ENCODE data around the gene LIPC. TPM values are rescaled to one million over a fixed set of nuclear protein-coding genes. Genes with fewer than 3 reads are reported as not detected.

Gene LIPC
- total and polyA plus RNA-seq, 7 donors: 0.36 to 3.0 (median 0.83) TPM; not detected in 2

- Histone ChIP-seq H3K4me3 (no peak overlapping the region), H3K36me3 (no peaks in the 10 kb centered on the region), H3K9me3 (peaks cover 0 to 2% (median 0%) of the 10 kb centered on the region in 4 donors), H3K4me1 (peaks cover 0 to 5% (median 0%) of the 10 kb centered on the region in 4 donors), H3K27me3 (no peaks in the 10 kb centered on the region), H3K27ac (no peak overlapping the region)
- intact Hi-C loops (cut with DNase I): no loop called here
- TF ChIP-seq POLR2AphosphoS5 (IDR thresholded peaks at IDR 0.05) (no peak), POLR2A (IDR thresholded peaks at IDR 0.05) (no peak), EP300 (IDR thresholded peaks at IDR 0.05) (no peak)
- 62 to 78% methylated on average over 5 of the region's 5 CpGs for WGBS, 2 donors
- no peak for DNase-seq
Observed at GRCh38 chr15:58420579-58421043, 11.2 kb upstream of the LIPC start.

DNA sequence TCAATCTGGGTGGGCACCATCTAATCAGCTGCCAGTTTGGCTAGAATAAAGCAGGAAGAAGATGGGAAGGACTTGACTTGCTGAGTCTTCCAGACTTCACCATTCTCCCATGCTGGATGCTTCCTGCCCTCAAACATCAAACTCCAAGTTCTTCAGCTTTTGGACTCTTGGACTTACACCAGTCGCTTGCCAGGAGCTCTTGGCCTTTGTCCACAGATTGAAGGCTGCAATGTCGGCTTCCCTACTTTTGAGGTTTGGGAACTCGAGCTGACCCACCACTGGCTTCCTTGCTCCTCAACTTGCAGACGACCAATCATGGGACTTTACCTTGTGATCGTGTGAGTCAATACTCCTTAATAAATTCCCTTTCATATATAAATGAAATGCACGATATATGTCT, 8.6 kb upstream of the LIPC start:
- no peaks in the 10 kb centered on the region for H3K27me3 ChIP-seq
- H3K36me3 ChIP-seq: no peaks in the 10 kb centered on the region
- intact Hi-C loops (cut with DNase I): no loop called here
- 67 to 87% methylated on average over 6 of the region's 6 CpGs for WGBS, 2 donors
- TF ChIP-seq, protein P1, sequence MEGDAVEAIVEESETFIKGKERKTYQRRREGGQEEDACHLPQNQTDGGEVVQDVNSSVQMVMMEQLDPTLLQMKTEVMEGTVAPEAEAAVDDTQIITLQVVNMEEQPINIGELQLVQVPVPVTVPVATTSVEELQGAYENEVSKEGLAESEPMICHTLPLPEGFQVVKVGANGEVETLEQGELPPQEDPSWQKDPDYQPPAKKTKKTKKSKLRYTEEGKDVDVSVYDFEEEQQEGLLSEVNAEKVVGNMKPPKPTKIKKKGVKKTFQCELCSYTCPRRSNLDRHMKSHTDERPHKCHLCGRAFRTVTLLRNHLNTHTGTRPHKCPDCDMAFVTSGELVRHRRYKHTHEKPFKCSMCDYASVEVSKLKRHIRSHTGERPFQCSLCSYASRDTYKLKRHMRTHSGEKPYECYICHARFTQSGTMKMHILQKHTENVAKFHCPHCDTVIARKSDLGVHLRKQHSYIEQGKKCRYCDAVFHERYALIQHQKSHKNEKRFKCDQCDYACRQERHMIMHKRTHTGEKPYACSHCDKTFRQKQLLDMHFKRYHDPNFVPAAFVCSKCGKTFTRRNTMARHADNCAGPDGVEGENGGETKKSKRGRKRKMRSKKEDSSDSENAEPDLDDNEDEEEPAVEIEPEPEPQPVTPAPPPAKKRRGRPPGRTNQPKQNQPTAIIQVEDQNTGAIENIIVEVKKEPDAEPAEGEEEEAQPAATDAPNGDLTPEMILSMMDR (IDR thresholded peaks at IDR 0.05): no peak
- no peak overlapping the region for H3K4me3 ChIP-seq
- no peaks in the 10 kb centered on the region for H3K9me3 ChIP-seq
- peaks cover 0 to 9% (median 0%) of the 10 kb centered on the region in 4 donors for H3K4me1 ChIP-seq
- H3K27ac ChIP-seq: no peak overlapping the region
- DNase-seq: no peak

- H3K9me3 ChIP-seq: no peaks in the 10 kb centered on the region
- DNase-seq: no peak
- H3K27ac ChIP-seq: no peak overlapping the region
- TF ChIP-seq POLR2AphosphoS5 (IDR thresholded peaks at IDR 0.05) (no peak), EP300 (IDR thresholded peaks at IDR 0.05) (no peak), POLR2A (IDR thresholded peaks at IDR 0.05) (no peak)
- TF ChIP-seq, protein P1 (IDR thresholded peaks at IDR 0.05): no peak
- H3K36me3 ChIP-seq: no peaks in the 10 kb centered on the region
- H3K27me3 ChIP-seq: no peaks in the 10 kb centered on the region
- H3K4me3 ChIP-seq: no peak overlapping the region
- intact Hi-C loops (cut with DNase I): no loop called here
- WGBS, 2 donors: 77 to 82% methylated on average over 9 of the region's 9 CpGs
- H3K4me1 ChIP-seq: peaks cover 0 to 9% (median 0%) of the 10 kb centered on the region in 4 donors
Observed at GRCh38 chr15:58423831-58424608, 7.8 kb upstream of the LIPC start.

DNA sequence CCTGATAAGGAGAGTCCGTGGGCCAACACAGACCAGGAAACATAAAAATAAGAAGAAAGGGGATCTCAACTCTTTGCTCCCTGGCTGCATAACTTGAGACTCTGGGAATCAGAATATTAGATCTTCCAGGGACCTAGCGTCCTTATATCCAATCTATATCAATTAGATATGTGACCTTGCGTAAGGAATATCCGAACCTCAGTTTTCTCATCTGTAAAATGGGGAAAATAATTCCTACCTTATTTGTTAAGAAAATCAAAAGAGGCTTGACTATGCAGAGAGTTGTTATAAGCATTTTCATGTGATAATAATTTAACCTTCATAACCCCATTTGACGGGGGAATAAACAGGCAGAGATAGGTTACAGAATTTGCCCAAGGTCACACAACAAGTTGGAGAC, 7.1 kb upstream of the LIPC start:
- 71 to 89% methylated on average over 5 of the region's 5 CpGs for WGBS, 2 donors
- TF ChIP-seq POLR2AphosphoS5 (IDR thresholded peaks at IDR 0.05) (no peak), EP300 (IDR thresholded peaks at IDR 0.05) (no peak), POLR2A (IDR thresholded peaks at IDR 0.05) (no peak)
- TF ChIP-seq, protein P1 (IDR thresholded peaks at IDR 0.05): no peak
- no peaks in the 10 kb centered on the region for H3K36me3 ChIP-seq
- H3K27me3 ChIP-seq: no peaks in the 10 kb centered on the region
- no peak for DNase-seq
- H3K4me3 ChIP-seq: no peak overlapping the region
- H3K9me3 ChIP-seq: no peaks in the 10 kb centered on the region
- H3K27ac ChIP-seq: no peak overlapping the region
- peaks cover 0 to 9% (median 0%) of the 10 kb centered on the region in 4 donors for H3K4me1 ChIP-seq
- intact Hi-C loops (cut with DNase I): no loop called here

GRCh38 chr15:58425185-58425584, 6.6 kb upstream of the LIPC start:
- H3K27ac ChIP-seq: no peak overlapping the region
- H3K4me3 ChIP-seq: no peak overlapping the region
- H3K36me3 ChIP-seq: no peaks in the 10 kb centered on the region
- DNase-seq: no peak
- TF ChIP-seq, protein P1 (IDR thresholded peaks at IDR 0.05): no peak
- TF ChIP-seq POLR2A (IDR thresholded peaks at IDR 0.05): no peak
- no peak for TF ChIP-seq EP300 (IDR thresholded peaks at IDR 0.05)
- no peak for TF ChIP-seq POLR2AphosphoS5 (IDR thresholded peaks at IDR 0.05)
- H3K27me3 ChIP-seq: no peaks in the 10 kb centered on the region
- intact Hi-C loops (cut with DNase I): no loop called here
- H3K4me1 ChIP-seq: peaks cover 0 to 9% (median 0%) of the 10 kb centered on the region in 4 donors
- no peaks in the 10 kb centered on the region for H3K9me3 ChIP-seq
- 33 to 62% methylated on average over 3 of the region's 3 CpGs for WGBS, 2 donors

All from sigmoid colon (tissue), 7 donors.